ENCODE measurements around the gene MTFR1L.

DNA sequence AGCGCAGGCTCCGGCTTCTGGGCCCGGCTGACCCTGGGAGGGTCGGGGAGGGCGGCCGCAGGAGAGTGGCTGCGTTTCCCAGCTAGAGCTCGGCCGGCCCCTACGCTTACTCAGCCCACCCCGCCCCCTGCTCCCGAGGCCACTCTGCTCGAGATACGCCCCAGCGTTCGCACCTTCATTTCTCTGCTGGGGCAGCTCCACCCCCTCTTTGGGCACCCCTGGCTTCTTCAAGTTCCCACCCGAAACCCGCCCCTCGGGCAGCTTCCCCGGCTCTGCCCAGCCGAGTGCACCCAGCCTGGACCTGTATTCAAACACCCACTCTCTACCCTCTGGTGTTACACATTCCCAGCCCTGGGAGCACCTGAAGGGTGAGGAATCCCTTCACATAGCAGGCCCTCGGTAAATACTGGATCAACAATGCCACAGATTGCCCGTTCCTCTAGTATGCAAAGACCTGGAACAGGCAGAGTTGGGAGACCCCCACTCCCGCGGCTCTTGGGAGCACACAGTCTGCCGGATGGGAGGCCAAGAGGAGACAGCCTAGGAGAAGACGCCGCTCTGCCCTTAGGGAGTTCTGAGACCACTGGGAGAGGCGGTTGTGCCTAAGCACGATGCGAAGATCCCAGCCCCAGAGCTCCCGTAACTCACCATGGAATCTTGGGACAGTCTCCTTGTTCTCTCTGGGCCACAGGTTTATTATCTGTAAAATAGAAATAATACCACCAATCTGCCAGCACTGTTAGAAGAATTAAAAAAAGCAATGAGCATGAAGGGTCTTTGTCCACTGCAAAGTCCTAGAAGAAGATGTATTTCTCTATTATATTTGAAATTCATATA is 56.3 kb downstream of the MTFR1L start:
- TF ChIP-seq, protein P1, sequence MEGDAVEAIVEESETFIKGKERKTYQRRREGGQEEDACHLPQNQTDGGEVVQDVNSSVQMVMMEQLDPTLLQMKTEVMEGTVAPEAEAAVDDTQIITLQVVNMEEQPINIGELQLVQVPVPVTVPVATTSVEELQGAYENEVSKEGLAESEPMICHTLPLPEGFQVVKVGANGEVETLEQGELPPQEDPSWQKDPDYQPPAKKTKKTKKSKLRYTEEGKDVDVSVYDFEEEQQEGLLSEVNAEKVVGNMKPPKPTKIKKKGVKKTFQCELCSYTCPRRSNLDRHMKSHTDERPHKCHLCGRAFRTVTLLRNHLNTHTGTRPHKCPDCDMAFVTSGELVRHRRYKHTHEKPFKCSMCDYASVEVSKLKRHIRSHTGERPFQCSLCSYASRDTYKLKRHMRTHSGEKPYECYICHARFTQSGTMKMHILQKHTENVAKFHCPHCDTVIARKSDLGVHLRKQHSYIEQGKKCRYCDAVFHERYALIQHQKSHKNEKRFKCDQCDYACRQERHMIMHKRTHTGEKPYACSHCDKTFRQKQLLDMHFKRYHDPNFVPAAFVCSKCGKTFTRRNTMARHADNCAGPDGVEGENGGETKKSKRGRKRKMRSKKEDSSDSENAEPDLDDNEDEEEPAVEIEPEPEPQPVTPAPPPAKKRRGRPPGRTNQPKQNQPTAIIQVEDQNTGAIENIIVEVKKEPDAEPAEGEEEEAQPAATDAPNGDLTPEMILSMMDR (IDR thresholded peaks at IDR 0.05): no peak
- no peak for TF ChIP-seq POLR2A (IDR thresholded peaks at IDR 0.05)
